Endothelial cell of umbilical vein (primary cell): Measurements from ENCODE around the gene SLC14A1. TPM values are rescaled to one million over a fixed set of nuclear protein-coding genes. Genes with fewer than 3 reads are reported as not detected.

Experiments used
- BruUV-seq: library from RNA; stranded (reverse); fragments of 400-500 nt; replicated peaks from 2 replicates; lab custom pipeline; 2021; lab: Mats Ljungman, UMichigan
- CTCF ChIA-PET: fragments of 300-600, 350-600 bp; sonication (Branson Sonifier 250); formaldehyde crosslinking; loops from one replicate; lab custom pipeline; 2021; ENCODE audit warnings: antibody characterized with exemption, inconsistent platforms; lab: Charles Lee
- POLR2A ChIA-PET: fragments of 300-600, 350-600 bp; sonication (Branson Sonifier 250); formaldehyde crosslinking; loops from one replicate; lab custom pipeline; 2021; ENCODE audit warnings: antibody characterized with exemption, inconsistent platforms; lab: Charles Lee
- DNase-seq: peaks from one replicate; pipeline ENCODE4 v3.0.0-alpha.2; 2011; ENCODE audit warnings: low read depth, low spot score
- FAIRE-seq: peaks from 2 replicates; lab custom pipeline; 2011; peaks lifted over from hg19 to GRCh38; lab: Jason Lieb, UNC
- H2AFZ ChIP-seq: 2 replicates; pipeline ENCODE4 v1.6.0; 2012; ENCODE audit warnings: low read depth, low read length, control low read depth, inconsistent platforms
- H3K27ac ChIP-seq: 2 replicates; pipeline ENCODE4 v1.5.1; 2011; ENCODE audit warnings: low read depth, mild to moderate bottlenecking, control low read depth, low read length, moderate library complexity; ENCODE audit not compliant: insufficient read depth
- H3K27me3 ChIP-seq, 2 experiments: 2 replicates each; pipeline versions ENCODE4 v1.6.0 to v1.6.1; 2011; ENCODE audit warnings: low read length in 2 of 2, mixed read lengths in 1 of 2; ENCODE audit not compliant: control insufficient read depth in 2 of 2, insufficient read depth in 2 of 2
- H3K36me3 ChIP-seq, 2 experiments: 2 replicates in 1 of 2; 3 replicates in 1 of 2; pipeline ENCODE4 v1.5.1; 2011; ENCODE audit warnings: low read length in 2 of 2, mild to moderate bottlenecking in 1 of 2, moderate library complexity in 1 of 2; ENCODE audit not compliant: control insufficient read depth in 2 of 2, insufficient read depth in 2 of 2; ENCODE audit errors: extremely low read depth in 1 of 2
- H3K4me1 ChIP-seq: 3 replicates; pipeline ENCODE4 v1.5.1; 2011; ENCODE audit warnings: mild to moderate bottlenecking, low read length; ENCODE audit not compliant: control insufficient read depth, insufficient read depth; ENCODE audit errors: extremely low read depth
- H3K4me2 ChIP-seq: 2 replicates; pipeline ENCODE4 v1.6.1; 2011; ENCODE audit warnings: low read length, control low read depth, mixed read lengths; ENCODE audit not compliant: insufficient read depth
- H3K4me3 ChIP-seq, 3 experiments: fragments of 200-600 bp in 1 of 3; sonication (generic), shearing (Covaris generic) in 1 of 3; replicated peaks in 1 of 3; 2 replicates each; pipeline ENCODE4 v1.5.1; 2011 to 2016; ENCODE audit warnings: control low read depth in 3 of 3, low read length in 3 of 3, mild to moderate bottlenecking in 2 of 3, inconsistent platforms in 1 of 3, low read depth in 1 of 3, moderate library complexity in 1 of 3; ENCODE audit not compliant: insufficient read depth in 1 of 3
- H3K79me2 ChIP-seq: 2 replicates; pipeline ENCODE4 v1.6.0; 2012; ENCODE audit warnings: low read length, inconsistent platforms; ENCODE audit not compliant: control insufficient read depth, insufficient read depth
- H3K9ac ChIP-seq: replicated peaks from 2 replicates; pipeline ENCODE3; 2011; ENCODE audit warnings: low read length, control low read depth; ENCODE audit not compliant: insufficient read depth; ENCODE audit errors: extremely low read depth
- H3K9me1 ChIP-seq: replicated peaks from 3 replicates; pipeline ENCODE4 v1.6.0; 2011; ENCODE audit warnings: mild to moderate bottlenecking, low read length; ENCODE audit not compliant: control insufficient read depth, insufficient read depth; ENCODE audit errors: extremely low read depth
- H3K9me3 ChIP-seq: replicated peaks from 2 replicates; pipeline ENCODE4 v1.5.1; 2012; ENCODE audit warnings: low read length, inconsistent platforms; ENCODE audit not compliant: control insufficient read depth, insufficient read depth
- H4K20me1 ChIP-seq: replicated peaks from 2 replicates; pipeline ENCODE3; 2011; ENCODE audit warnings: mild to moderate bottlenecking, low read length; ENCODE audit not compliant: control insufficient read depth, insufficient read depth; ENCODE audit errors: extremely low read depth
- EZH2 ChIP-seq: IDR thresholded peaks from 2 replicates; pipeline ENCODE4 v1.6.1; 2012; ENCODE audit warnings: borderline replicate concordance, low read depth, mild to moderate bottlenecking, moderate library complexity, low read length, inconsistent platforms; ENCODE audit not compliant: severe bottlenecking
- FOS ChIP-seq: IDR thresholded peaks from 2 replicates; pipeline ENCODE4 v1.6.1; 2011; ENCODE audit warnings: mild to moderate bottlenecking, low read length, moderate library complexity, borderline replicate concordance; ENCODE audit not compliant: insufficient read depth
- GATA2 ChIP-seq: IDR thresholded peaks from 2 replicates; pipeline ENCODE4 v1.7.0; 2011; ENCODE audit warnings: low read depth, mild to moderate bottlenecking, moderate library complexity, mixed read lengths, low read length; ENCODE audit not compliant: insufficient read length, insufficient read depth
- JUN ChIP-seq: IDR thresholded peaks from 2 replicates; pipeline ENCODE4 v1.6.1; 2011; ENCODE audit warnings: borderline replicate concordance, low read depth; ENCODE audit not compliant: insufficient read length, insufficient read depth
- MYC ChIP-seq: IDR thresholded peaks from one replicate; pipeline ENCODE4 v1.6.1; 2011; ENCODE audit warnings: mild to moderate bottlenecking, low read depth, low read length
- POLR2A ChIP-seq: IDR thresholded peaks from 2 replicates; pipeline ENCODE4 v1.6.1; 2012; ENCODE audit warnings: low read depth, mild to moderate bottlenecking, control low read depth, low read length
- POLR2AphosphoS5 ChIP-seq: IDR thresholded peaks from 2 replicates; pipeline ENCODE4 v1.6.1; 2012; ENCODE audit warnings: low read depth, mild to moderate bottlenecking, control low read depth, low read length, moderate library complexity; ENCODE audit not compliant: insufficient read depth
- dilution Hi-C: fragments of 300-500 bp; cut with MboI; formaldehyde crosslinking; loops from one replicate; pipeline ENCODE4 v1.15.0; 2019; ENCODE audit warnings: low sequenced_read_pairs; ENCODE audit not compliant: extremely low pct_ligation_motif_present
- intact Hi-C: fragments of 100-400 bp; cut with micrococcal nuclease; formaldehyde crosslinking; loops from one replicate; pipeline ENCODE4 v1.10.0; 2022
- polyA plus RNA-seq, 4 experiments: library from polyadenylated mRNA; depleted of rRNA in 3 of 4; stranded (reverse) in 3 of 4; unstranded in 1 of 4; fragments of >200 nt; gene quantifications; 2 replicates each; pipeline versions ENCODE4 v1.2.1 to v1.2.3, GENCODE V29; 2011 to 2012; ENCODE audit warnings: missing spikeins in 1 of 4
- total RNA-seq: library from RNA; stranded (reverse); gene quantifications from 2 replicates; pipeline ENCODE4 v1.2.3, GENCODE V29; 2021
- TF ChIP-seq, protein P1 (sequence below), 2 donors: IDR thresholded peaks; 1 replicate in 1 of 2; 2 replicates in 1 of 2; pipeline ENCODE4 v1.5.1; 2011; ENCODE audit warnings: low read length in 2 of 2, mild to moderate bottlenecking in 2 of 2, moderate library complexity in 2 of 2, control low read depth in 1 of 2, inconsistent platforms in 1 of 2, low read depth in 1 of 2; ENCODE audit not compliant: insufficient read depth in 1 of 2; ENCODE audit errors: extremely low read depth in 1 of 2
- TF ChIP-seq, protein P2 (sequence below): IDR thresholded peaks from 2 replicates; pipeline ENCODE4 v1.6.1; 2011; ENCODE audit not compliant: insufficient read depth, insufficient read length

The SLC14A1 gene
- total and polyA plus RNA-seq, 2 donors (not counting 3 experiments of a cell fraction or from before 2014, with no cell fraction given), result not detected

DNA sequence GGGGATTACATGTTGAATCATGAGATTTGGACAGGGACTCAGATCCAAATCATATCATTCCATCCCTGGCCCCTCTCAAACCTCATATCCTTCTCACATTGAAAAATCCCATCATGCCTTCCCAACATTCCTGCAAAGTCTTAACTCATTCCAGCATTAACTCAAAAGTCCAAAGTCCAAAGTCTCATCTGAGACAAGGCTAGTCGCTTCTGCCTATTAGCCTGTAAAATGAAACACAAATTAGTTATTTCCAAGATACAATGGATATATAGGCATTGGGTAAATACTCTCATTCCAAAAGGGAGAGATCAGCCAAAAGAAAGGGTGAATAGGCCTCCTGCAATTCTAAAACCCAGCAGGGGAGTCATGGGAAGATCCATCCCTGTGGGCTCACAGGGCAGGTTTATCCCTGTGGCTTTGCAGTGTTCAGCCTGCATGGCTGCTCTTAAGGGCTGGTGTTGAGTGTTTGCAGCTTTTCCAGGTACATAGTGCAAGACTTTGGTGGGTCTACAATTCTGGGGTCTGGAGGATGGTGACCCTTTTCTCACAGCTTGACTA is 21.2 kb upstream of the SLC14A1 start:
- dilution Hi-C loops, result no loop called here
- Histone ChIP-seq H4K20me1 (no peaks in the 10 kb centered on the region), H3K9me3 (no peaks in the 10 kb centered on the region), H3K9me1 (no peaks in the 10 kb centered on the region), H3K27ac (no peak overlapping the region), H3K4me1 (no peaks in the 10 kb centered on the region), H3K27me3 (peaks cover 0 to 4% of the 10 kb centered on the region in 2 experiments), H3K4me3 (no peak overlapping the region), H3K36me3 (no peaks in the 10 kb centered on the region), H3K4me2 (no peak overlapping the region), H3K79me2 (no peaks in the 10 kb centered on the region), H3K9ac (no peak overlapping the region), H2AFZ (no peak overlapping the region)
- ChIA-PET POLR2A (no interaction called here), CTCF (no interaction called here)
- DNase-seq (no peak), FAIRE-seq (no peak)
- BruUV-seq, result no TSS peak
- TF ChIP-seq MYC (no peak), EZH2 (no peak), GATA2 (no peak), FOS (no peak), POLR2A (no peak), POLR2AphosphoS5 (no peak), JUN (no peak)
- TF ChIP-seq, protein P1, sequence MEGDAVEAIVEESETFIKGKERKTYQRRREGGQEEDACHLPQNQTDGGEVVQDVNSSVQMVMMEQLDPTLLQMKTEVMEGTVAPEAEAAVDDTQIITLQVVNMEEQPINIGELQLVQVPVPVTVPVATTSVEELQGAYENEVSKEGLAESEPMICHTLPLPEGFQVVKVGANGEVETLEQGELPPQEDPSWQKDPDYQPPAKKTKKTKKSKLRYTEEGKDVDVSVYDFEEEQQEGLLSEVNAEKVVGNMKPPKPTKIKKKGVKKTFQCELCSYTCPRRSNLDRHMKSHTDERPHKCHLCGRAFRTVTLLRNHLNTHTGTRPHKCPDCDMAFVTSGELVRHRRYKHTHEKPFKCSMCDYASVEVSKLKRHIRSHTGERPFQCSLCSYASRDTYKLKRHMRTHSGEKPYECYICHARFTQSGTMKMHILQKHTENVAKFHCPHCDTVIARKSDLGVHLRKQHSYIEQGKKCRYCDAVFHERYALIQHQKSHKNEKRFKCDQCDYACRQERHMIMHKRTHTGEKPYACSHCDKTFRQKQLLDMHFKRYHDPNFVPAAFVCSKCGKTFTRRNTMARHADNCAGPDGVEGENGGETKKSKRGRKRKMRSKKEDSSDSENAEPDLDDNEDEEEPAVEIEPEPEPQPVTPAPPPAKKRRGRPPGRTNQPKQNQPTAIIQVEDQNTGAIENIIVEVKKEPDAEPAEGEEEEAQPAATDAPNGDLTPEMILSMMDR (IDR thresholded peaks at IDR 0.05; ENCODE audit: extremely low read depth in 1 of 2, insufficient read depth in 1 of 2, low read depth in 1 of 2, low read length in 2 of 2), result no peak
- TF ChIP-seq, protein P2, sequence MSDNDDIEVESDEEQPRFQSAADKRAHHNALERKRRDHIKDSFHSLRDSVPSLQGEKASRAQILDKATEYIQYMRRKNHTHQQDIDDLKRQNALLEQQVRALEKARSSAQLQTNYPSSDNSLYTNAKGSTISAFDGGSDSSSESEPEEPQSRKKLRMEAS, result no peak
- intact Hi-C loops, result no loop called here
